Progenitor cell of endocrine pancreas (in vitro differentiated cells): ENCODE measurements around the gene ADCY3. TPM values are rescaled to one million over a fixed set of nuclear protein-coding genes. Genes with fewer than 3 reads are reported as not detected.

Experiments
- DNase-seq: peaks from one replicate; pipeline ENCODE4 v3.0.0; 2021; ENCODE audit warnings: low spot score; ENCODE audit not compliant: unreplicated experiment
- H3K27ac Mint-ChIP-seq: 2 replicates; pipeline ENCODE4 v1.8.0; 2021; ENCODE audit warnings: mild to moderate bottlenecking, moderate library complexity, mixed read lengths
- H3K27me3 Mint-ChIP-seq: 2 replicates; pipeline ENCODE4 v1.8.0; 2021; ENCODE audit warnings: mixed read lengths
- H3K36me3 Mint-ChIP-seq: 2 replicates; pipeline ENCODE4 v1.8.0; 2022; ENCODE audit warnings: mixed read lengths; ENCODE audit not compliant: insufficient read depth
- H3K4me1 Mint-ChIP-seq: 2 replicates; pipeline ENCODE4 v1.8.0; 2021; ENCODE audit warnings: low read depth, mixed read lengths
- H3K4me3 Mint-ChIP-seq: 2 replicates; pipeline ENCODE4 v1.8.0; 2021; ENCODE audit warnings: low read depth, mild to moderate bottlenecking, moderate library complexity, mixed read lengths
- H3K9me3 Mint-ChIP-seq: 2 replicates; pipeline ENCODE4 v1.8.0; 2021; ENCODE audit warnings: low read depth, mixed read lengths
- total RNA-seq: library from RNA; stranded (reverse); gene quantifications from 2 replicates; pipeline ENCODE4 v1.2.1, GENCODE V29; 2021
- TF ChIP-seq, protein P1 (sequence below): fragments of 200-600 bp; sonication (generic); IDR thresholded peaks from one replicate; pipeline ENCODE4 v1.5.0; 2021; ENCODE audit warnings: antibody characterized with exemption, mild to moderate bottlenecking; ENCODE audit not compliant: unreplicated experiment

ADCY3 gene
- total RNA-seq, 1 donor from 2014 or later = 22.6 TPM

DNA sequence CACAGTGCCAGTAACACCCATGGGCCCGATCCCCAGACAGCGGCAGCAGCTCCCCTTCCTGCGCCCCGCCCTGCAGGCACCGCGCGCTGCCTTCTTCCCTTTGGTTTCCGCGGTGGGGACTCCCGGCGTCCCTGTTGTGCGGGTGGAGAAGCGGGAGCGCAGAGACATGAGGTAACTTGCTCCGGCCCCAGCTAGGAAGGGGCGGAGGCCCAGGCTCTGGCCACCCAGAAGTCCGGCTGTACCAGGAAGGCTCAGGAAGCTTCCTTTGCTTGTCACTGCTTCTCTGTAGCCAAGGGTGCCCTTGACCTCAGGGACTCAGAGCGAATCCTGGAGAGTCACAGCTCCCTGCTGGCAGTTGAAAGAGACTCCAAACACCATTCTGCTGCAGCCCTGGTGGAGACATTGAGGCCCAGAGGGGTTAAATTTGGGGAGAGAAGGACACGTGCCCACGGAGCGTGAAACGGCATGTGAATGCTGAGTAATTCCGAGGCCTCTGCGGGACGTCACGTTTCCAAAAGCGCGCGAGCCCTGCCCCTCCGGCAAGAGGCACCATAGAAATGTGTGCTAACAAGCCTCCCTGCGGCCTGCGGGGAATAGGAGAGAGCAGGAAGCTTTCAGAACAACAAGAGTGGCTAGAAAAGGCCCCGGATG is 6.7 kb upstream of the ADCY3 start:
- Mint-ChIP-seq H3K36me3 (no peaks in the 10 kb centered on the region), H3K27me3 (peaks cover 35% of the 10 kb centered on the region), H3K27ac (no peak overlapping the region), H3K4me3 (no peak overlapping the region), H3K4me1 (no peaks in the 10 kb centered on the region), H3K9me3 (no peaks in the 10 kb centered on the region)
- no peak for DNase-seq
- TF ChIP-seq, protein P1, sequence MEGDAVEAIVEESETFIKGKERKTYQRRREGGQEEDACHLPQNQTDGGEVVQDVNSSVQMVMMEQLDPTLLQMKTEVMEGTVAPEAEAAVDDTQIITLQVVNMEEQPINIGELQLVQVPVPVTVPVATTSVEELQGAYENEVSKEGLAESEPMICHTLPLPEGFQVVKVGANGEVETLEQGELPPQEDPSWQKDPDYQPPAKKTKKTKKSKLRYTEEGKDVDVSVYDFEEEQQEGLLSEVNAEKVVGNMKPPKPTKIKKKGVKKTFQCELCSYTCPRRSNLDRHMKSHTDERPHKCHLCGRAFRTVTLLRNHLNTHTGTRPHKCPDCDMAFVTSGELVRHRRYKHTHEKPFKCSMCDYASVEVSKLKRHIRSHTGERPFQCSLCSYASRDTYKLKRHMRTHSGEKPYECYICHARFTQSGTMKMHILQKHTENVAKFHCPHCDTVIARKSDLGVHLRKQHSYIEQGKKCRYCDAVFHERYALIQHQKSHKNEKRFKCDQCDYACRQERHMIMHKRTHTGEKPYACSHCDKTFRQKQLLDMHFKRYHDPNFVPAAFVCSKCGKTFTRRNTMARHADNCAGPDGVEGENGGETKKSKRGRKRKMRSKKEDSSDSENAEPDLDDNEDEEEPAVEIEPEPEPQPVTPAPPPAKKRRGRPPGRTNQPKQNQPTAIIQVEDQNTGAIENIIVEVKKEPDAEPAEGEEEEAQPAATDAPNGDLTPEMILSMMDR = no peak

DNA sequence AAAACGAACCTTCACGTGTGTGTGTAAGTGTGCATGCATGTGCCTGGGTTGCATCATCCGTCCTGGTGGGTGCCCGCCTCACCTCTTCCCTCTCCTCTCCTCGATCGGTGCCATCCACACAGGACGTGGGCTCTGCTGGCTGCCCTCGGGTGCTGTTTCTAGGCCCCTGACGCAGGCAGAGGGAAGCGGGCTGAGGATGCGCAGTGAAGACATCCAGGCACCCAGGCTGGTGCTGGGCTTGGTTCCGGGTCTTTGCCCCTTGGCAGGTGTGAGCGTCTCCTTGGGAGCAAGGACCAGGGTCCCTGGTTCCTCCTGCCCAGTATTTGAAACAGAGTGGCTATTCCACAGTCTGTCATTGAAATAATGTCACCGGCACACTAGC is 6.2 kb upstream of the ADCY3 start:
- no peak for DNase-seq
- Mint-ChIP-seq H3K27ac (no peak overlapping the region), H3K27me3 (peaks cover 35% of the 10 kb centered on the region), H3K4me3 (no peak overlapping the region), H3K9me3 (no peaks in the 10 kb centered on the region), H3K36me3 (no peaks in the 10 kb centered on the region), H3K4me1 (no peaks in the 10 kb centered on the region)
- TF ChIP-seq, protein P1 = no peak

DNA sequence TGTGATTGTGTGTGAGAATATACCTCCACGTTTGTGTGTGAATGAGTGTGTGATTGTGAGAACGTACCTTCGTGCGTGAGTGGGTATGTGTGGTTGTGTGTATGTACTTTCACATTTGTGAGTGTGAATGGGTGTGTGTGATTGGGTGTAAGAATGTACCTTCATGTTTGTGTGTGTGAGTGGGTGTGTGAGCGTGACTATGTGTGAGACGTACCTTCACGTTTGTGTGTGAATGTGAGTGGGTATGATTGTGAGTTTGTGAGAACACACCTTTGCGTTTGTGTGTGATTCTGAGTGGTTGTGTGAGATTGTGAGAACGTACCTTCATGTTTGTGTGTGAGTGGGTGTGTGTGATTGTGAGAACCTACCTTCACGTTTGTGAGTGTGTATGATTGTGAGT is 5.8 kb upstream of the ADCY3 start:
- Mint-ChIP-seq H3K9me3 (no peaks in the 10 kb centered on the region), H3K36me3 (no peaks in the 10 kb centered on the region), H3K27ac (no peak overlapping the region), H3K4me1 (no peaks in the 10 kb centered on the region), H3K27me3 (peaks cover 36% of the 10 kb centered on the region), H3K4me3 (no peak overlapping the region)
- TF ChIP-seq, protein P1 = no peak
- no peak for DNase-seq

DNA sequence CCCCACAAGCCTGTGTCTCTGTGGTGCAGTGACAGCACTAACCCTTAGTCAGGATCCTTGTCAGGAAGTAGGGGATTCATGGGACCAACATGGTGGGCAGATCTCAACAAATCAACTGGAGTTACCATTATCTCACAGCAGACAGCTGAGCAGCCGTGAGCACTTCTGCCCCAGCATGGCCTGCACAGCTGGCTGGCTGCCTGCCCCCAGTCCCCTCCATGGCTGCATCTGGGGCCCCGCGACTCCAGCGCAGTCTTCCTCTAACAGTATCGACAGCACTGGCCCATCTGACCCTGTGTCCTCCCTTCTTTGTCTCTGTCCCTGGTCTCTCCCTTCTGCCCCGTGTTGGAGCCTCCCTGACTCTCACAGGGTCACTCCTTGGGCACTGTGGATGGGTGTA is 4.7 kb upstream of the ADCY3 start:
- H3K27ac Mint-ChIP-seq = no peak overlapping the region
- DNase-seq = no peak
- no peaks in the 10 kb centered on the region for H3K4me1 Mint-ChIP-seq
- H3K36me3 Mint-ChIP-seq = no peaks in the 10 kb centered on the region
- peaks cover 38% of the 10 kb centered on the region for H3K27me3 Mint-ChIP-seq
- H3K4me3 Mint-ChIP-seq = no peak overlapping the region
- TF ChIP-seq, protein P1 = no peak
- no peaks in the 10 kb centered on the region for H3K9me3 Mint-ChIP-seq

DNA sequence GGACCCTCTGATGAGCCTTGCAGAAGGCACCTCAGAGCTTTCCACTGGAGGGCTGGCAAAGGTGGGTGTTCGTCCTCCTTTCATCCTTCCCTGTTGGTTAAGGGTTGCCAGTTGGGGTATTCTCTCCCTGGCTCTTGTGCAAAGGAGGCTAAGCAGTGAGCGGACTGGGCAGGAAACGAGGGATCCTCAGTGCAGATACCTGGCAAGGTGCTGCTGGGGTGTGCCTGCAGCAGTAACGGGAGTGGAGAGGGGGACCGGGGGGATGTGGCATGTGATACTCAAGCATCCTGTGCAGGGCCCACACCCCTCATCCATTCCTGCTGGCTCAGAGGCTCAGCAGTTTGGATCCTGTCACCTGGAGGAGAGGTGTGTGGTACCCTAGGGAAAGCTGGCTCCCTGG is 4.2 kb upstream of the ADCY3 start:
- H3K27me3 Mint-ChIP-seq = peaks cover 37% of the 10 kb centered on the region
- H3K36me3 Mint-ChIP-seq = no peaks in the 10 kb centered on the region
- peaks cover under 1% of the 10 kb centered on the region for H3K4me1 Mint-ChIP-seq
- no peak overlapping the region for H3K27ac Mint-ChIP-seq
- H3K4me3 Mint-ChIP-seq = no peak overlapping the region
- H3K9me3 Mint-ChIP-seq = no peaks in the 10 kb centered on the region
- no peak for DNase-seq
- TF ChIP-seq, protein P1 = no peak
